Fibroblast of the conjunctiva (primary cell): ENCODE results near the gene ZNF827.

Experiments
- DNase-seq: peaks from one replicate; pipeline ENCODE4 v3.0.0-alpha.2; 2010; ENCODE audit warnings: low read depth

Gene ZNF827

GRCh38 chr4:145828802-145829485 is 109.7 kb downstream of the ZNF827 start:
- DNase-seq, result no peak

DNA sequence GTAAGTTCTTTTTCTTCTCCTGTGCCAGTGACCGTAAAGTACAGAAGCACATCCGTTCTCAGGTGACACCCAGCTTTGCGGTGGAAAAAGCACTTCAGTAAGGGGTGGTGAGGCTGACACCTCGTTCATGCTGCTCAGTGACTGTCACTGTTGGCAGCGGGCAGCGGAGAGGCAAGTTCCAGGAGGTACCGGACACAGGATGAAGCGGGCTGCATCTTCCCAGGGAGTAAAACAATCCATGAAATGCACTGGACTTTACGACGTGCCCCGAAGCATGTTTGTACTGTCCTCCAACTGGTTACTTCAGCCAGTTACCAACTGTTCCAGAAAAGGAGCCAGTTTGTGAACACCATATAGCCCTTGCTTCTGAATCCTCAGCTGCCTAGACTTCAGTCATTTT is 110.7 kb downstream of the ZNF827 start:
- DNase-seq, result no peak

DNA sequence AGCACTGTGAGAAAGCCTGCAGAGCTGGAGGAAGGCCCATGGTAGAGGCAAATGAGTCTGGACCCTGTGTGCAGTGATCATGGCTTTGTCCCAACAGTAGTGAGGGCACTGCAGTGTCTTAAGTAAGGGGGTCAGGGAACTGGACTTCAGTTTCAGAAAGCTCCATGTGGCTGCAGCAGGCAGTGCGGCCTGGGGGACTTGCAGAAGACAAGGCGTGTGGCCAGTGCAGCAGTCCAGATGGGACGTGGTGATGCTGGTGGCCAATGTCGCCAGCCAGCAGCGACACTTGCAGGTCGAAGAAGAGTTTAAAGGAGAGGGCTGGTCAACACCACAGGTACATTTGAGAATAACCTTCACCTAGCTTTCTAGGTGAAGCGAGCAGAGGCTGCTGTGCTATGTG is 113.4 kb downstream of the ZNF827 start:
- DNase-seq, result no peak

- no peak for DNase-seq
These were observed 114.2 kb downstream of the ZNF827 start for GRCh38 chr4:145824463-145824862.

DNA sequence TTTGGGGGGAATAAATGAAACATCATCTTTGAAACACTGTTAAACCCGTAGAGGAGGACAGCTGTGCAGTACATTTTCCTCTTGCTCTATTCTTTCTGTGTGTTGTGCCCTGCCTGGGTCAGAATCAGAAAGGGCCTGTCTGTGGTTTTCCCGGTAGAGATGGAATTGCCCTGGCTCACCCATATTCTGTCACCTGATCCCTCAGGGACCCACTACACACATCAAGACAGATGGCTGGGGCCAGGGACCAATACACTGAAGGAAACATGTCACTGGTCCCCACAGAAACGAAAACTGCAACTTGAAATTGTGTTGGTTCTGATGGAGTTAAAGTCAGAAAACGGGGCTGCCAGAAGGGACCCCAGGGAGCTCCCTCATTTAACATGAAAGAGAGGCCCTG is 114.9 kb downstream of the ZNF827 start:
- DNase-seq, result no peak

- DNase-seq, result no peak
These were observed 116.0 kb downstream of the ZNF827 start for GRCh38 chr4:145822581-145822980.

- DNase-seq, result no peak
These were observed 116.4 kb downstream of the ZNF827 start for GRCh38 chr4:145822181-145822580.

- DNase-seq, result no peak
These were observed 116.9 kb downstream of the ZNF827 start for GRCh38 chr4:145821766-145822165.

DNA sequence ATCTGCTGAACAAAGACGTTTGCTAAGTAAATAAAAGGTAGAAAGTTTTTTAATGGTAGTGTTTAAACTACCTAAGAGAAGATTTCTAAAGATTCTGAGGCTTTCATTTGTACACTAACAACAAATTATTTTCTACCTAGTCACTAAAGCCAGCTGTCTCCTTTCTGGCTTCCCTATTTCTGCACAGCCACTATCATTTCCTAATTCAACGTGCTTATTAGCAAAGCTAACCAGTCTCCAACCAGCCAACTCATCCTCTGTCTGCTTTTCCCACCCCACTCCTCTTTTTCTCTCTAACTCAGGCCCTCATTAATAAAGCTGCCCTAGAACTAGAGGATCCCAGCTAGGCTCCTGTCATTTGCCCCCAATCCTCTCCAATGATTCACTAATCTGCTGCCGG is 118.2 kb downstream of the ZNF827 start:
- DNase-seq, result no peak

- no peak for DNase-seq
These were observed 118.8 kb downstream of the ZNF827 start for GRCh38 chr4:145819853-145820181.

DNA sequence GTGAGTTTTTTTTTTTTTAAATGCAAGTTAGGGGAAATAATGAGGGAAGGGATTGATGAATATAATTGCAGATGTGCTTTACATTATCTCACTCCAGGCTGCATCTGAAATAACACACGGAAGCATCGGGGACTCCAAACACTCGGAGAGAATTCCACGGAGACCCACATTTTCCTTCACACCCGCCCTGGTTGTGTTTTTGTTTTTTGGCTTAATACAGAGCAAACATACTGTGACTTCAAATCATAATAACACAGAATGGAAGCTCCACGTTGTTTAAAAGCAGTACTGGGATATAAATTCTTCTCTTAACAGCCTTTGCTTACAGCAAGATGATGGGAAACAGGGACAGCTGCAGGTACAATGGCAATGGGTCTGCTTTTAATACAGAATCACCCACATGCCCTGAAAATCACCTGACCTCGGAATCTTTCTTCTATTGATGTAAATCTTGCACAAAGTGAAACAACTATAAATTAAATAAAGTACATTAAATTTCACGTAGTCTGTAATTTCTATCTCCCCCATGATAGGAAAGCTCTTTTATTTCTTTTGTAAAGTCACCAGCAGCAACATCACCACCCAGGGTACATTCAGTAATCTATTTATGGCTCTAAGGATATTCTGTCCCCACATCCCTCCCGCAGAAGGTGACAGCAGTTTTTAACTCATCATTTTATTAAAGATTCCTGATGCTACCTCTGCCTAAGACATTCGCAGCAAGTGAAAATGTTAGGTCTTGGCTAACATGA is 119.3 kb downstream of the ZNF827 start:
- no peak for DNase-seq

- no peak for DNase-seq
These were observed 120.6 kb downstream of the ZNF827 start for GRCh38 chr4:145818011-145818410.

GRCh38 chr4:145816091-145816490 is 122.5 kb downstream of the ZNF827 start:
- DNase-seq, result no peak

GRCh38 chr4:145815626-145816025 is 123.0 kb downstream of the ZNF827 start:
- DNase-seq, result no peak

DNA sequence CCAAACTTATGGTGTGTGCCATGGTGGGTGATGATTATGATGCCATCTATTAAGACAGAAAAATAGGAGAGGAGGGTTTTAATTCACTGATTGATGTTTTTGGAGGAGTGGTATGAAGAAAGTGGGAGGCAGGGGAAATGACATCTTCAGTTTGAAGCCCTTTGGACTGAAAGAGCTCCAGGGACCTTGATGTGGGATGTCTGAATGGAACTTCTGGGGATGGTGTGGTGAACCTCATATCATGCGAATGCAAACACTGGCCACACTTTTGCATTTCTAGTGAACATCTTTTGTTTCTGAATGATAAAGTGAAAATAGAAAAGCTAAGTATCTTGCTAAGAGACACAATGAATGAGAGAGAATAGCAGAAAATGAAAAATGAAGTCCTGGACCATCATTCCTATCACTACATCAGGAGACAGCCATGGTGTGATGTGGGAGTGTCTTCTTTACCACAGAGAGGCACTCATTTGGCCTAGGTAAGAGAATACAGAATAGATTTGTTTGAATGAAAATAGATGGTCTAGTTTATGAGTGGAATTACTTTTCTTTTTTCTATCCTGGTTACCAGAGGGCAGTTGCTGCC is 123.5 kb downstream of the ZNF827 start:
- DNase-seq, result no peak

DNA sequence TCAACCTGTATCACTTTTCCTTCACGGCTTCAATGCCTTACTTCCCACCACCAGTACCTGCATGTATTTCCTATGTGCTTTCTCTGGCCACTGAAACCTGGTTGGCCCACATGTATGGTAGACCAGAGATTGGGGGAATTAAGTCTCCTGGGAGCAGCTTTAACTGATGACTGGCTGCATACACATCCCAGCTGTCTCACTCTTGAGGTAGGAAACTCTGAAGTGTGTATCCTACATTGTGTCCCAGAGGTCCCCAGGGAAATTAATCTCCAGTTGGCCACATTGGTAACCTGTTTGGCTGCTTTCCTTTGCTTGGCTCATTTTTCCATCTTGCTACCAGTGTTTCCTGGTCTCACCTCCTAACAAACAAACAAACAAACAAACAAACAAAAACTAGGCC is 124.4 kb downstream of the ZNF827 start:
- DNase-seq, result no peak

DNA sequence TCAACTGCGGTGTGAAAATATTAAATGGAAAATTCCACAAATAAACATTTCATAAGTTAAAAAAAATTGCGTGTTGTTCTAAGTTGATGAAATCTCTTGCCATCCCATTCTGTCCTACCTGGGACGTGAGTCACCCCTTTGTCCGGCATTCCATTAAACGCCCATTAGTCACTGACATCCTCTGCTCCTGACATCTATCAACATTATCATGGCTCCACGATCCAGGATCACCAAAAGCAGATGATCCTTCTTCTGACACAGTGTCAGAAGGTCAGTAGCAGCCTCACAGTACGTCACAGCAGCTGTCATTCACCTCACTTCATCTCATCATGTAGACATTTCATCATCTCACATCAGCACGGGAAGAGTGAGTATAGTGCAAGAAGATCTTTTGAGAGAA is 125.7 kb downstream of the ZNF827 start:
- DNase-seq, result no peak

- no peak for DNase-seq
These were observed 129.6 kb downstream of the ZNF827 start for GRCh38 chr4:145808848-145809512.

- DNase-seq, result peak; percentile 82
These were observed 130.5 kb downstream of the ZNF827 start for GRCh38 chr4:145808021-145808650.

GRCh38 chr4:145805490-145805889 is 133.1 kb downstream of the ZNF827 start:
- no peak for DNase-seq

GRCh38 chr4:145804116-145804515 is 134.5 kb downstream of the ZNF827 start:
- peak; percentile 89 for DNase-seq

DNA sequence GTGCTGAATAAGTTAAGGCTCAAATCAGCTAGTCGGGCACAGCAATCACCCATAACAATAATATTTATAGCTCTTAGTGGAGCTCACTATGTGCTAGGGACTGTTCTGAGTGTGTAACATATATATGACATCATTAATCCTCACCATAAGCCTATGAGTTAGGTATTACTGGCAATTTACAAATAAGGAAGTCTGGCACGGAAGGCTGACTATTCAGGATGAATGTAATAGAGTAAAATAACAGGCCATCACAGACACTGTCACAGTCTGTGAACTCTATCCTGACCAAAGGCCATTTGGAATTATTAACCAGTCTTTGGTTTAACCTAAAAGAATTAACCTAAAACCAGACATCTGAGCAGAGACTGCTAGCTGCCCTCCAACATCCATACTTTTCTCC is 139.4 kb downstream of the ZNF827 start:
- DNase-seq, result no peak

- DNase-seq, result no peak
These were observed 141.3 kb downstream of the ZNF827 start for GRCh38 chr4:145797278-145797677.
